Measurements from ENCODE around the gene ARHGAP21. TPM values are rescaled to one million over a fixed set of nuclear protein-coding genes. Genes with fewer than 3 reads are reported as not detected.
"Not testable (repeated sequence)": the region's sequence is repeated elsewhere in the genome, so short reads cannot be mapped to it uniquely, and the experiment has no call there.

The ARHGAP21 gene
- polyA plus RNA-seq, 1 experiment: 126 TPM

- ChIA-PET POLR2A (interaction anchor here (0.6 kb wide), 1 partner anchor 132 kb away, joined by 3 read pairs; no protein-coding TSS in a partner anchor), CTCF (interaction anchor here (0.6 to 2.3 kb wide), 4 partner anchors 26 to 458 kb away, joined by 3 to 17 read pairs (median 3); no protein-coding TSS in a partner anchor)
- TF ChIP-seq, protein P1, sequence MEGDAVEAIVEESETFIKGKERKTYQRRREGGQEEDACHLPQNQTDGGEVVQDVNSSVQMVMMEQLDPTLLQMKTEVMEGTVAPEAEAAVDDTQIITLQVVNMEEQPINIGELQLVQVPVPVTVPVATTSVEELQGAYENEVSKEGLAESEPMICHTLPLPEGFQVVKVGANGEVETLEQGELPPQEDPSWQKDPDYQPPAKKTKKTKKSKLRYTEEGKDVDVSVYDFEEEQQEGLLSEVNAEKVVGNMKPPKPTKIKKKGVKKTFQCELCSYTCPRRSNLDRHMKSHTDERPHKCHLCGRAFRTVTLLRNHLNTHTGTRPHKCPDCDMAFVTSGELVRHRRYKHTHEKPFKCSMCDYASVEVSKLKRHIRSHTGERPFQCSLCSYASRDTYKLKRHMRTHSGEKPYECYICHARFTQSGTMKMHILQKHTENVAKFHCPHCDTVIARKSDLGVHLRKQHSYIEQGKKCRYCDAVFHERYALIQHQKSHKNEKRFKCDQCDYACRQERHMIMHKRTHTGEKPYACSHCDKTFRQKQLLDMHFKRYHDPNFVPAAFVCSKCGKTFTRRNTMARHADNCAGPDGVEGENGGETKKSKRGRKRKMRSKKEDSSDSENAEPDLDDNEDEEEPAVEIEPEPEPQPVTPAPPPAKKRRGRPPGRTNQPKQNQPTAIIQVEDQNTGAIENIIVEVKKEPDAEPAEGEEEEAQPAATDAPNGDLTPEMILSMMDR (IDR thresholded peaks at IDR 0.05; ENCODE audit: low read depth, low read length): no peak
- Histone ChIP-seq H3K27me3 (ENCODE audit: control insufficient read depth, insufficient read depth, low read length) (no peaks in the 10 kb centered on the region), H3K9me3 (ENCODE audit: control insufficient read depth, insufficient read depth, low read length) (no peaks in the 10 kb centered on the region), H3K27ac (ENCODE audit: low read depth, low read length) (no peak overlapping the region), H3K4me3 (ENCODE audit: low read depth, low read length) (no peak overlapping the region)
- DNase-seq (ENCODE audit: low read depth, low spot score): no peak
Observed at GRCh38 chr10:24622781-24623301, 100.8 kb downstream of the ARHGAP21 start.

DNA sequence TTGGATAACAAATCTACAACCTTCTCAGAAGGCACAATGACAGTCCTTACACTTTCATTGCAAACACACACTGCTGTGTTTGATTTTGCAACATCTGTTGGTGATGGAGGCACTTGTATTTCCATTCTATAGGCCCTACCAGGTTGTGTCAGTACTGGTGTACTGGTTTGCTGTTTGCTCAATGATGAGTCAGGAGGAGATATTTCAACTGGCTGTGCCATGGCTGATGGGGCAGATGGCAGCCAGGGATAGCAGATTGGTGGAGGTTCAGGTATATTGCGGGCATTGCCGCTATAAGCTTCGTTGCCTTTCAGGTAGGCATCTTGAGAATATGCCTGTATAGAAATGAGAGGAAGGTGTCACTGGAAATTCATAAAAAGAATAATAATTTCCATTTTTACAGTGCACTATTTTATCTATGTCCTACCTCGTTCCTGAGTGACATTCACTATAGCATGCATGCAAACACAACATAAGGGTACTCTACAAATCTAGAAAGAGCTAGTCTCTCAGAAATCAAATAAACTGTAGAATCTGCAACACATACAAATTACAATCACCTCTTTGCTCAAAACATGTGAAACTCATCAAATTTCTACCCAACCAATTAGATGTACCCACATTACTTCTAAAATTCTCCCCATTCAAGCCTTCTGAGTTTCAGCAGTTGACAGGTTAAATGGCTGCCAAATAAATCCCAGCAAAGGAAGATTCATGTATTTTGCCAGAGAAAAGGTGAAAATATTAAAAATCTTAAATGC, 102.5 kb downstream of the ARHGAP21 start:
- H3K4me3 ChIP-seq (ENCODE audit: low read depth, low read length); H3K27ac ChIP-seq (ENCODE audit: low read depth, low read length); POLR2A ChIA-PET; H3K27me3 ChIP-seq (ENCODE audit: control insufficient read depth, insufficient read depth, low read length); H3K9me3 ChIP-seq (ENCODE audit: control insufficient read depth, insufficient read depth, low read length); DNase-seq (ENCODE audit: low read depth, low spot score): not testable (repeated sequence)
- CTCF ChIA-PET: interaction anchor here (0.6 to 2.3 kb wide), 2 partner anchors 460 to 461 kb away, joined by 4 to 17 read pairs; no protein-coding TSS in a partner anchor

DNA sequence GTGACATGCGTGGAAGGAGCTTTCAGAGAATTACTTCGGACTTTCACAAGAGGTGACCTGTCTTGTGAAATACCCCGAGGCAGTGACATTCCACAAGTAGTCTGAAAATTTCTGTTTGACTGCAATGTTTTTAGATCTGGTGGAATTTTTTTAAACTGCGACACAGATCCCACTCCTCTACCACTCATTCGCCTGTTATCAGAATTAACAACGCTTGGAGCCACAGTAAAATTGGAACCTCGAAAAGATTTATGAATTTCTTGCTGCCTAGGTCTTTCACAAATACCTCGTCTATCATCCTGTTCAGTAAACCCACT, 103.7 kb downstream of the ARHGAP21 start:
- H3K27me3 ChIP-seq (ENCODE audit: control insufficient read depth, insufficient read depth, low read length); POLR2A ChIA-PET; DNase-seq (ENCODE audit: low read depth, low spot score); H3K4me3 ChIP-seq (ENCODE audit: low read depth, low read length); H3K27ac ChIP-seq (ENCODE audit: low read depth, low read length); H3K9me3 ChIP-seq (ENCODE audit: control insufficient read depth, insufficient read depth, low read length): not testable (repeated sequence)
- CTCF ChIA-PET: interaction anchor here (5.4 kb wide), 1 partner anchor 461 kb away, joined by 67 read pairs; no protein-coding TSS in a partner anchor

GRCh38 chr10:24619291-24619993, 104.2 kb downstream of the ARHGAP21 start:
- H3K27me3 ChIP-seq (ENCODE audit: control insufficient read depth, insufficient read depth, low read length); POLR2A ChIA-PET; H3K4me3 ChIP-seq (ENCODE audit: low read depth, low read length); H3K9me3 ChIP-seq (ENCODE audit: control insufficient read depth, insufficient read depth, low read length); DNase-seq (ENCODE audit: low read depth, low spot score); H3K27ac ChIP-seq (ENCODE audit: low read depth, low read length): not testable (repeated sequence)
- CTCF ChIA-PET: interaction anchor here (0.9 to 5.4 kb wide), 3 partner anchors 23 to 607 kb away, joined by 4 to 67 read pairs (median 11); no protein-coding TSS in a partner anchor

- no peaks in the 10 kb centered on the region for H3K9me3 ChIP-seq (ENCODE audit: control insufficient read depth, insufficient read depth, low read length)
- H3K27me3 ChIP-seq (ENCODE audit: control insufficient read depth, insufficient read depth, low read length): no peaks in the 10 kb centered on the region
- CTCF ChIA-PET: interaction anchor here (0.6 to 5.4 kb wide), 23 partner anchors 9 to 495 kb away, joined by 3 to 67 read pairs (median 5); no protein-coding TSS in a partner anchor
- TF ChIP-seq, protein P1 (IDR thresholded peaks at IDR 0.05; ENCODE audit: low read depth, low read length): no peak
- H3K27ac ChIP-seq (ENCODE audit: low read depth, low read length): no peak overlapping the region
- no peak overlapping the region for H3K4me3 ChIP-seq (ENCODE audit: low read depth, low read length)
- no peak for DNase-seq (ENCODE audit: low read depth, low spot score)
- POLR2A ChIA-PET: no interaction called here
Observed at GRCh38 chr10:24618401-24618800, 105.3 kb downstream of the ARHGAP21 start.

DNA sequence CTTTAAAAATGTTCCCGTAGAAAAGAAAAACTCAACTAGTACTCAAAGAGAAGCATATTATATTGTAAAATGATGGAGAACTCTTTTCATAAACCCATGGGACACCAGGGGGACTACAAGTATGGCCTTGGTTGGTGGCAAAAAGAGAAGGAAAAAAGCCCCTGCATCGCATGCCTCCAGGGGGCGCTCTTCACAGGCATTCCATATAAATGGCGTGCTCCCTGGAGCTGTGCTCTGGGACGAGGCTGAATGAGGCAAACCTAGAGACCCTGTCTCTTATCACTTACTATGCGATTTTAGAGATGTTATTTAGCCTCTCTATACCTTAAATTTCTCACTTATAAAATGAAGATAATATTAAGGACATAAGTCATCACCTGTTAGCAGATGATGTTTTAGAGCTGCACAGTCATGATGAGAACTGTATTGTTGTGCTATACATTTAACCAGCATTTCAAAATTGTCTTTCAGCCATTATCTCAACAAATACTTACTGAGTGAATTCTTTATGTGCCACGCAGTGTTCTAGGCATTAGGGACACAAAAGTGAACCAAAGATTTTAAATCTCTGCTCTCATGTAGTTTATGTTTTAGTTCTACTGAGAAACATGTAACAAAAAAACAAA, 105.8 kb downstream of the ARHGAP21 start:
- CTCF ChIA-PET: interaction anchor here (0.6 to 5.4 kb wide), 48 partner anchors 8 to 609 kb away, joined by 3 to 67 read pairs (median 4); partner anchors contain the start of genes ENKUR and THNSL1
- TF ChIP-seq, protein P1 (IDR thresholded peaks at IDR 0.05; ENCODE audit: low read depth, low read length): peak; percentile 84
- DNase-seq (ENCODE audit: low read depth, low spot score): no peak
- Histone ChIP-seq H3K27me3 (ENCODE audit: control insufficient read depth, insufficient read depth, low read length) (no peaks in the 10 kb centered on the region), H3K9me3 (ENCODE audit: control insufficient read depth, insufficient read depth, low read length) (no peaks in the 10 kb centered on the region), H3K4me3 (ENCODE audit: low read depth, low read length) (no peak overlapping the region), H3K27ac (ENCODE audit: low read depth, low read length) (no peak overlapping the region)
- POLR2A ChIA-PET: interaction anchor here (0.7 kb wide), 1 partner anchor 848 kb away, joined by 3 read pairs; no protein-coding TSS in a partner anchor

All from AG04450 (cell line).